ENCODE measurements around the gene IL18R1. TPM values are rescaled to one million over a fixed set of nuclear protein-coding genes. Genes with fewer than 3 reads are reported as not detected.

IL18R1 gene
- total and polyA plus RNA-seq, 9 of the 15 experiments (the other 6 are each of a cell fraction or from before 2014, with no cell fraction given): 0.55 to 10.0 (median 2.5) TPM

- peak; percentile 92 for TF ChIP-seq HDAC3 (IDR thresholded peaks at IDR 0.05; ENCODE audit: borderline replicate concordance, partially characterized antibody)
- TF ChIP-seq DDX20 (tag; IDR thresholded peaks at IDR 0.05; ENCODE audit: low read depth): no peak
- no peak for TF ChIP-seq NFRKB (IDR thresholded peaks at IDR 0.05; ENCODE audit: low read depth)
- no peak for TF ChIP-seq SP2 (IDR thresholded peaks at IDR 0.05; ENCODE audit: extremely low read depth, low read depth, low read length, poor library complexity, severe bottlenecking)
- no peak for TF ChIP-seq TFAP4 (CRISPR knock-in tag; IDR thresholded peaks at IDR 0.05; ENCODE audit: borderline replicate concordance)
- TF ChIP-seq ZNF165 (CRISPR knock-in tag; IDR thresholded peaks at IDR 0.05; ENCODE audit: borderline replicate concordance): no peak
- TF ChIP-seq SRSF3 (IDR thresholded peaks at IDR 0.05; ENCODE audit: insufficient read depth, low read length): no peak
- no peak for TF ChIP-seq RREB1 (CRISPR knock-in tag; IDR thresholded peaks at IDR 0.05)
- TF ChIP-seq IRF1 (CRISPR knock-in tag; IDR thresholded peaks at IDR 0.05; ENCODE audit: borderline replicate concordance): no peak
- TF ChIP-seq ZNF445 (CRISPR knock-in tag; IDR thresholded peaks at IDR 0.05; ENCODE audit: low read depth): 0 out of 2 replicates have a peak, but pooled peaks have one; percentile 36
- TF ChIP-seq TAF7 (tag; IDR thresholded peaks at IDR 0.05): no peak
- TF ChIP-seq WHSC1 (IDR thresholded peaks at IDR 0.05; ENCODE audit: low read length): no peak
- no peak for TF ChIP-seq PREB (CRISPR knock-in tag; IDR thresholded peaks at IDR 0.05)
- no peak for TF ChIP-seq ID3 (CRISPR knock-in tag; IDR thresholded peaks at IDR 0.05)
- TF ChIP-seq ID3 (tag; IDR thresholded peaks at IDR 0.05): no peak
- no peak for TF ChIP-seq ZNF696 (CRISPR knock-in tag; conservative IDR thresholded peaks at IDR 0.05)
- no peak for TF ChIP-seq EGR1 (conservative IDR thresholded peaks at IDR 0.05)
- 0 out of 2 replicates have a peak, but pooled peaks have one; percentile 20 for TF ChIP-seq SMAD3 (CRISPR knock-in tag; conservative IDR thresholded peaks at IDR 0.05)
- 0 out of 2 replicates have a peak, but pooled peaks have one; percentile 11 for TF ChIP-seq TEAD2 (tag; IDR thresholded peaks at IDR 0.05)
- no peak for TF ChIP-seq NFE2L1 (tag; IDR thresholded peaks at IDR 0.05; ENCODE audit: borderline replicate concordance, low read depth)
These were observed 19.7 kb upstream of the IL18R1 start (continued) for GRCh38 chr2:102335871-102336366.

All from K562 (cell line).